Smooth muscle cell (in vitro differentiated cells): Measurements from ENCODE around the gene KRT23. TPM values are rescaled to one million over a fixed set of nuclear protein-coding genes. Genes with fewer than 3 reads are reported as not detected.

Experiments
- DNase-seq: peaks from one replicate; lab custom pipeline; 2025; ENCODE audit not compliant: unreplicated experiment; lab: John Stamatoyannopoulos, UW
- H2AFZ ChIP-seq: fragments of 200-600 bp; sonication (generic); 2 replicates; pipeline ENCODE4 v1.6.0; 2016; ENCODE audit warnings: antibody characterized with exemption, low read depth, mild to moderate bottlenecking
- H3F3A ChIP-seq: fragments of 200-600 bp; sonication (generic); 2 replicates; pipeline ENCODE4 v1.6.0; 2017; ENCODE audit warnings: antibody characterized with exemption, low read depth
- H3K27ac ChIP-seq: fragments of 200-600 bp; sonication (generic); 2 replicates; pipeline ENCODE4 v1.5.1; 2016; ENCODE audit warnings: low read depth, mild to moderate bottlenecking
- H3K27me3 ChIP-seq: fragments of 200-600 bp; sonication (generic); 2 replicates; pipeline ENCODE4 v1.6.1; 2016; ENCODE audit warnings: low read depth, mild to moderate bottlenecking
- H3K36me3 ChIP-seq: fragments of 200-600 bp; sonication (generic); 2 replicates; pipeline ENCODE4 v1.5.1; 2016; ENCODE audit warnings: low read depth
- H3K4me1 ChIP-seq: fragments of 200-600 bp; sonication (generic); 2 replicates; pipeline ENCODE4 v1.5.1; 2016; ENCODE audit warnings: low read depth
- H3K4me2 ChIP-seq: fragments of 200-600 bp; sonication (generic); 2 replicates; pipeline ENCODE4 v1.6.0; 2016; ENCODE audit warnings: mild to moderate bottlenecking
- H3K4me3 ChIP-seq: fragments of 200-600 bp; sonication (generic); 2 replicates; pipeline ENCODE4 v1.5.1; 2016; ENCODE audit warnings: mild to moderate bottlenecking
- H3K79me2 ChIP-seq: fragments of 200-600 bp; sonication (generic); 2 replicates; pipeline ENCODE4 v1.6.0; 2016; ENCODE audit warnings: low read depth, mild to moderate bottlenecking
- H3K9ac ChIP-seq: fragments of 200-600 bp; sonication (generic); 2 replicates; pipeline ENCODE4 v1.6.0; 2016; ENCODE audit warnings: low read depth
- H3K9me3 ChIP-seq: fragments of 200-600 bp; sonication (generic); replicated peaks from 2 replicates; pipeline ENCODE4 v1.5.1; 2016; ENCODE audit warnings: low read depth
- H4K20me1 ChIP-seq: fragments of 200-600 bp; sonication (generic); 2 replicates; pipeline ENCODE4 v1.6.0; 2016; ENCODE audit warnings: low read depth
- WGBS: methylation state at CpG from one replicate; pipeline ENCODE4 v1.1.7; 2016; ENCODE audit warnings: low lambda C conversion rate; 5-methylcytosine and 5-hydroxymethylcytosine counted together
- polyA plus RNA-seq: library from polyadenylated mRNA; unstranded; fragments of >200 nt; fragmentation: Nextera tagmentation; extraction: Ambion mirVana; gene quantifications from 2 replicates; pipeline ENCODE4 v1.2.1, GENCODE V29; 2016
- total RNA-seq: library from RNA; depleted of rRNA; stranded (reverse); fragments of >200 nt; gene quantifications from 2 replicates; pipeline ENCODE4 v1.2.3, GENCODE V29; 2014
- TF ChIP-seq, protein P1 (sequence below): fragments of 200-600 bp; sonication (generic); IDR thresholded peaks from 2 replicates; pipeline ENCODE4 v1.5.1; 2017; ENCODE audit warnings: borderline replicate concordance, mild to moderate bottlenecking, antibody characterized with exemption; ENCODE audit not compliant: insufficient read depth, poor library complexity, severe bottlenecking

The KRT23 gene
- total and polyA plus RNA-seq, 2 experiments from 2014 or later, result 14.4 to 46.3 TPM

DNA sequence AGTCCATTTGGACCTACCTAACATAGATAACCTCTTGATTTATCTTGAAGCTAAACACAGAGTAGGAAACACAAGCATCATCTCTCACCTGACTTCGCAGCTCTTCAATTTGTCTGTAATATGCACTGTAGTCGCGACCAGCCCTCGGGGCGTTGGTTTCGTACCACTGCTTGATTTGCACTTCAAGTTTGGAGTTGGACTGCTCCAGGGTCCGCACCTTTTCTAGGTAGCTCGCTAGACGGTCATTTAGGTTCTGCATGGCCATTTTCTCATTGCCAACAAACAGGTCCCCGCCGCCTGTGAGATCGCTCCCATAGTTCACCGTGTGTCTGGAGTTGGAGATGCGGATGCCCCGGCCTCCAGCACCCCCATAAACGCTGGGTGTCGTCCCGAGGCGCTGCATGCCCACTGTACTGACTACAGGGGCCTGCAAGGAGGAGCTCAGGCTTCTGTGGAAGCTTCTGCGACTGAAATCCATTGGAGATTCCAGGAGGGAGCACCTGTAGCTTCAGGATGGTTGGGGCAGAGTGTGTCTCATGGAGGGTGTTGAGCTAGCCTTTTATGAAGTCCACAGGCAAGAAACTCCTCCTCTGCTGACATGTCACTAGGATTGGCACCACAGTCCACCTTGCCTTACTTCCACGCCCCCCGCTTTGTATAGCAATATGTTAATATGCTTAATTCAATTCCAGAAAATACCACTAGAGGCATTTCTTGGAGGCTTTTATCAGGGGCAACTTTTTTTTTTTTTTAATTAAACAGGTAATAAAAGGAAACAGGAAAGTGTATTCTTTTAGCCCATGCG, 52.5 kb downstream of the KRT23 start, which contains the start of gene KRT20:
Gene KRT20 (minus strand): TSS at position 535 of the 805 bp plus-strand sequence. CDS start 57 bp downstream, at position 478.
- TF ChIP-seq, protein P1, sequence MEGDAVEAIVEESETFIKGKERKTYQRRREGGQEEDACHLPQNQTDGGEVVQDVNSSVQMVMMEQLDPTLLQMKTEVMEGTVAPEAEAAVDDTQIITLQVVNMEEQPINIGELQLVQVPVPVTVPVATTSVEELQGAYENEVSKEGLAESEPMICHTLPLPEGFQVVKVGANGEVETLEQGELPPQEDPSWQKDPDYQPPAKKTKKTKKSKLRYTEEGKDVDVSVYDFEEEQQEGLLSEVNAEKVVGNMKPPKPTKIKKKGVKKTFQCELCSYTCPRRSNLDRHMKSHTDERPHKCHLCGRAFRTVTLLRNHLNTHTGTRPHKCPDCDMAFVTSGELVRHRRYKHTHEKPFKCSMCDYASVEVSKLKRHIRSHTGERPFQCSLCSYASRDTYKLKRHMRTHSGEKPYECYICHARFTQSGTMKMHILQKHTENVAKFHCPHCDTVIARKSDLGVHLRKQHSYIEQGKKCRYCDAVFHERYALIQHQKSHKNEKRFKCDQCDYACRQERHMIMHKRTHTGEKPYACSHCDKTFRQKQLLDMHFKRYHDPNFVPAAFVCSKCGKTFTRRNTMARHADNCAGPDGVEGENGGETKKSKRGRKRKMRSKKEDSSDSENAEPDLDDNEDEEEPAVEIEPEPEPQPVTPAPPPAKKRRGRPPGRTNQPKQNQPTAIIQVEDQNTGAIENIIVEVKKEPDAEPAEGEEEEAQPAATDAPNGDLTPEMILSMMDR, result no peak
- Histone ChIP-seq H3K9ac (no peak within 1 kb of the TSS), H4K20me1 (no peaks in the 10 kb centered on the region), H2AFZ (no peak within 1 kb of the TSS), H3K27me3 (peaks cover 21% of the 10 kb centered on the region), H3K4me3 (no peak within 1 kb of the TSS), H3K9me3 (no peaks in the 10 kb centered on the region), H3K4me1 (no peaks in the 10 kb centered on the region), H3K36me3 (no peaks in the 10 kb centered on the region), H3K4me2 (no peak within 1 kb of the TSS), H3F3A (no peaks in the 10 kb centered on the region), H3K27ac (no peak within 1 kb of the TSS), H3K79me2 (no peaks in the 10 kb centered on the region)
- 92% methylated on average over 23 of the region's 23 CpGs for WGBS
- DNase-seq, result no peak

DNA sequence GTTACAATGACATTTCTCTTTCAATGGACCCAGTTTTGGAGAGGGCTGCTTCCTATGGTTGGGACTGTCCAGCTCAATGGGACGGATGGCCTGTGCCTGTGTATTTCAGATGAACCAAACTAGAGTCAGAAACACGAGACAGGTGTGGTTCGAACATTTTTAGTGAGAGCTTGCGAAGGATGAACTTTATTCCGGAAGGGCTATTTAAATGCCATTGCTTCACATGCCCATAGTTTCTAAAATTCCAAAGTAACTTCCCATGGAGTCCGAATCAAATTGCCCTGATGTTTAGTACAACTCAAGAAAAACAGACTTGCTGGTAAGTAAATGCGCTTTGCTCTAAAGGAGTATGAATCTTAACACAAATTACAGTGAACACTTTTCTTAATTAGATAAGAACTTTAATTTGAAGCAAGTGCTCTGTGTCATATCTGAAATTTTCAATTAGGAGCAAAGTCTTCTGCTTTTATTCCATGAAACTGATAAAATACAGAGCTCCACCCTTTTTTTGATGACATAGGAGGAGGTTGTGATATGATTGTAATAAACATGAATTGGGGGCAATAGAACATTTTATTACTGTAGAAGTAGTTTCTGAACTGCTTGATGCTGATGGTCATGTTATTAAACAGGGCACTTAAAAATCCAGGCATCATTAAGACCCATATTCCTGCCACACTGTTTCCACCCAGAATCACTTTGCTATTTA, 53.7 kb downstream of the KRT23 start:
- H3K27me3 ChIP-seq, result peaks cover 10% of the 10 kb centered on the region
- H3K27ac ChIP-seq, result no peak overlapping the region

DNA sequence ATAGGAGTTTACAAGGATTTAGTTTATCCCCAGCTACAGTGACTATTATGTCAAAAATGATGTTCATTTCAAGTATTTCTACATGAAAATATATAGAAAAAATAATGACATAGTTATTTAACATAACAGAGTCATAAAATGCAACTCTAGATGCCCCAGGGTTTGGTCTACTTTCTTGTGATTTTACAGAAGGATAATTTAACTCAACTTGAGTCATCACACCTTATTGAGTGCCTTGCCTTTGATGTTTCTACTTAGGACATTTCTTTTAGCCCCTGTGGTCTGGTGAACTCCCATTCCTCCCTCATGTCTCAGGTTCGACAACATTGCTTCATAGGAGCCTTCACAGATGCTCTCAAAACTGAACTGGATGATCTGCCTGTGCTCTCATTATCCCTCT, 54.4 kb downstream of the KRT23 start:
- no peak overlapping the region for H2AFZ ChIP-seq
- H3K27me3 ChIP-seq, result peaks cover 2% of the 10 kb centered on the region
- no peaks in the 10 kb centered on the region for H3K79me2 ChIP-seq
- TF ChIP-seq, protein P1, result no peak
- DNase-seq, result no peak
- no peak overlapping the region for H3K9ac ChIP-seq
- H3K4me1 ChIP-seq, result no peaks in the 10 kb centered on the region
- WGBS, result 77% methylated on average over 1 of the region's 1 CpG
- no peak overlapping the region for H3K4me3 ChIP-seq
- H4K20me1 ChIP-seq, result no peaks in the 10 kb centered on the region
- H3K4me2 ChIP-seq, result no peak overlapping the region
- no peak overlapping the region for H3K27ac ChIP-seq
- no peaks in the 10 kb centered on the region for H3K9me3 ChIP-seq
- H3K36me3 ChIP-seq, result no peaks in the 10 kb centered on the region
- H3F3A ChIP-seq, result no peaks in the 10 kb centered on the region

More for the DNA sequence above, 53.7 kb downstream of the KRT23 start:
- H3F3A ChIP-seq, result no peaks in the 10 kb centered on the region
- H3K4me3 ChIP-seq, result no peak overlapping the region
- no peak overlapping the region for H3K9ac ChIP-seq
- H3K36me3 ChIP-seq, result no peaks in the 10 kb centered on the region
- no peaks in the 10 kb centered on the region for H3K79me2 ChIP-seq
- no peak for DNase-seq
- no peaks in the 10 kb centered on the region for H4K20me1 ChIP-seq
- no peaks in the 10 kb centered on the region for H3K4me1 ChIP-seq
- no peaks in the 10 kb centered on the region for H3K9me3 ChIP-seq
- TF ChIP-seq, protein P1, result no peak
- no peak overlapping the region for H2AFZ ChIP-seq
- no peak overlapping the region for H3K4me2 ChIP-seq
- WGBS, result 91% methylated on average over 7 of the region's 7 CpGs
